B cell (primary cell): ENCODE results near the gene C1orf116.

ENCODE experiments used
- EZH2 ChIP-seq: IDR thresholded peaks from 2 replicates; pipeline ENCODE4 v1.6.1; 2012; ENCODE audit warnings: borderline replicate concordance, low read depth, mild to moderate bottlenecking, moderate library complexity, low read length; ENCODE audit not compliant: insufficient read depth, poor library complexity, severe bottlenecking
- TF ChIP-seq, protein P1 (sequence below): fragments of 200-600 bp; IDR thresholded peaks from one replicate; pipeline ENCODE4 v1.8.0; 2022; ENCODE audit warnings: antibody characterized with exemption, mild to moderate bottlenecking

DNA sequence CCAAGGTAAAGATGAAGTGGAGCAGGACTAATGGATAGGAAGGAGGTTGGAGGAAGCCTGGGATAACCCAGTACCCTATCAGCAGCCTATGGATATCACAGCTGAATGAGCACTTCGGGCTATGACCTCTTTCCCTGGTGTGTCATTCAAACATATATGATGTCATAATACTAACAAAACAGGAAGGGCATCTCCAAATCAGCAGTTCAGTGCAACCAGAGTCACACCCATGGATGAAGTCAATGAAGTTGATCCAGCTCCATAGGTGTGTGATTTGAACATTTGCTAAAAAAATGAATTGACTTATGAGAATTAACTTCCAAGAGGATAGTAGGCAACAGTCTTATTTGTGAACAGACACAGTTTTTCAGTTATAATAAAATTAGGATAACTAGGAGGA lies 1.7 kb upstream of the C1orf116 start:
- TF ChIP-seq, protein P1, sequence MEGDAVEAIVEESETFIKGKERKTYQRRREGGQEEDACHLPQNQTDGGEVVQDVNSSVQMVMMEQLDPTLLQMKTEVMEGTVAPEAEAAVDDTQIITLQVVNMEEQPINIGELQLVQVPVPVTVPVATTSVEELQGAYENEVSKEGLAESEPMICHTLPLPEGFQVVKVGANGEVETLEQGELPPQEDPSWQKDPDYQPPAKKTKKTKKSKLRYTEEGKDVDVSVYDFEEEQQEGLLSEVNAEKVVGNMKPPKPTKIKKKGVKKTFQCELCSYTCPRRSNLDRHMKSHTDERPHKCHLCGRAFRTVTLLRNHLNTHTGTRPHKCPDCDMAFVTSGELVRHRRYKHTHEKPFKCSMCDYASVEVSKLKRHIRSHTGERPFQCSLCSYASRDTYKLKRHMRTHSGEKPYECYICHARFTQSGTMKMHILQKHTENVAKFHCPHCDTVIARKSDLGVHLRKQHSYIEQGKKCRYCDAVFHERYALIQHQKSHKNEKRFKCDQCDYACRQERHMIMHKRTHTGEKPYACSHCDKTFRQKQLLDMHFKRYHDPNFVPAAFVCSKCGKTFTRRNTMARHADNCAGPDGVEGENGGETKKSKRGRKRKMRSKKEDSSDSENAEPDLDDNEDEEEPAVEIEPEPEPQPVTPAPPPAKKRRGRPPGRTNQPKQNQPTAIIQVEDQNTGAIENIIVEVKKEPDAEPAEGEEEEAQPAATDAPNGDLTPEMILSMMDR = no peak
- no peak for TF ChIP-seq EZH2
